ENCODE results near the gene TMX1.

TMX1 gene

GRCh38 chr14:51289169-51289568, 49.1 kb downstream of the TMX1 start:
- no peak for TF ChIP-seq CTCF (IDR thresholded peaks at IDR 0.05; ENCODE audit: low read depth, low read length, missing control alignments)

GRCh38 chr14:51290132-51290531, 50.1 kb downstream of the TMX1 start:
- TF ChIP-seq CTCF (IDR thresholded peaks at IDR 0.05; ENCODE audit: low read depth, low read length, missing control alignments) = no peak
- in situ Hi-C loops (cut with HindIII; ENCODE audit: low sequenced_read_pairs) = no loop called here
- no peak overlapping the region for H3K4me3 ChIP-seq (ENCODE audit: low read depth, low read length)
- DNase-seq (ENCODE audit: low read depth) = no peak

More at GRCh38 chr14:51289169-51289568, 49.1 kb downstream of the TMX1 start:
- in situ Hi-C loops (cut with HindIII; ENCODE audit: low sequenced_read_pairs) = loop anchor here (5.0 to 10.0 kb wide), 2 partner anchors 228 to 496 kb away; no protein-coding TSS in a partner anchor
- no peak overlapping the region for H3K4me3 ChIP-seq (ENCODE audit: low read depth, low read length)
- no peak for DNase-seq (ENCODE audit: low read depth)

- in situ Hi-C loops (cut with HindIII; ENCODE audit: low sequenced_read_pairs) = no loop called here
- no peak overlapping the region for H3K4me3 ChIP-seq (ENCODE audit: low read depth, low read length)
- no peak for DNase-seq (ENCODE audit: low read depth)
- TF ChIP-seq CTCF (IDR thresholded peaks at IDR 0.05; ENCODE audit: low read depth, low read length, missing control alignments) = no peak
Measured at GRCh38 chr14:51291016-51291415, 51.0 kb downstream of the TMX1 start.

GRCh38 chr14:51293149-51293911, 53.3 kb downstream of the TMX1 start:
- in situ Hi-C loops (cut with HindIII; ENCODE audit: low sequenced_read_pairs) = no loop called here
- TF ChIP-seq CTCF (IDR thresholded peaks at IDR 0.05; ENCODE audit: low read depth, low read length, missing control alignments) = no peak
- no peak overlapping the region for H3K4me3 ChIP-seq (ENCODE audit: low read depth, low read length)
- DNase-seq (ENCODE audit: low read depth) = peak; percentile 26

- no peak for TF ChIP-seq CTCF (IDR thresholded peaks at IDR 0.05; ENCODE audit: low read depth, low read length, missing control alignments)
- no peak overlapping the region for H3K4me3 ChIP-seq (ENCODE audit: low read depth, low read length)
- DNase-seq (ENCODE audit: low read depth) = no peak
- in situ Hi-C loops (cut with HindIII; ENCODE audit: low sequenced_read_pairs) = no loop called here
Measured at GRCh38 chr14:51293912-51294389, 53.9 kb downstream of the TMX1 start.

- in situ Hi-C loops (cut with HindIII; ENCODE audit: low sequenced_read_pairs) = no loop called here
- TF ChIP-seq CTCF (IDR thresholded peaks at IDR 0.05; ENCODE audit: low read depth, low read length, missing control alignments) = no peak
- H3K4me3 ChIP-seq (ENCODE audit: low read depth, low read length) = no peak overlapping the region
- no peak for DNase-seq (ENCODE audit: low read depth)
Measured at GRCh38 chr14:51294951-51295525, 55.0 kb downstream of the TMX1 start.
